GM18511 (cell line): Measurements from ENCODE around the gene RRAS.

Experiments
- ATAC-seq: cut with Tn5 transposase; IDR thresholded peaks from one replicate; pipeline ENCODE4 v1.9.1; 2021; ENCODE audit warnings: mild to moderate bottlenecking, moderate library complexity; ENCODE audit not compliant: unreplicated experiment

The RRAS gene

GRCh38 chr19:49677231-49677900 lies 37.4 kb upstream of the RRAS start, which contains the start of gene PRMT1:
PRMT1 (plus strand) TSS chr19:49677271; CDS start chr19:49677281, 10 bp downstream.
- ATAC-seq: no peak

GRCh38 chr19:49676784-49677230 lies 36.9 kb upstream of the RRAS start:
- peak; percentile 77 for ATAC-seq

- ATAC-seq: peak; percentile 28
Measured at GRCh38 chr19:49676136-49676783, 36.3 kb upstream of the RRAS start.

- no peak for ATAC-seq
Measured at GRCh38 chr19:49672131-49672919, 32.4 kb upstream of the RRAS start.

GRCh38 chr19:49669516-49669915 lies 29.6 kb upstream of the RRAS start:
- ATAC-seq: no peak

GRCh38 chr19:49667473-49667872 lies 27.5 kb upstream of the RRAS start:
- no peak for ATAC-seq

- ATAC-seq: no peak
Measured at GRCh38 chr19:49666120-49666444, 26.1 kb upstream of the RRAS start.

GRCh38 chr19:49665351-49666119 lies 25.6 kb upstream of the RRAS start, which contains the start of the genes BCL2L12 and IRF3:
BCL2L12 (plus strand) TSS chr19:49665933; CDS start chr19:49666693, 760 bp downstream.
IRF3 (minus strand) TSS chr19:49665857; CDS start chr19:49664838, 1,019 bp downstream.
- ATAC-seq: peak; percentile 80

- no peak for ATAC-seq
Measured at GRCh38 chr19:49665036-49665350, 25.1 kb upstream of the RRAS start.

GRCh38 chr19:49664171-49665035 lies 24.5 kb upstream of the RRAS start:
- no peak for ATAC-seq

- no peak for ATAC-seq
Measured at GRCh38 chr19:49663224-49663623, 23.3 kb upstream of the RRAS start.

GRCh38 chr19:49662011-49662410 lies 22.1 kb upstream of the RRAS start:
- ATAC-seq: no peak

GRCh38 chr19:49660338-49660961 lies 20.5 kb upstream of the RRAS start:
- no peak for ATAC-seq

GRCh38 chr19:49658566-49659442 lies 18.9 kb upstream of the RRAS start:
- ATAC-seq: no peak

- ATAC-seq: no peak
Measured at GRCh38 chr19:49658139-49658517, 18.2 kb upstream of the RRAS start.

- no peak for ATAC-seq
Measured at GRCh38 chr19:49657493-49658138, 17.7 kb upstream of the RRAS start.

- no peak for ATAC-seq
Measured at GRCh38 chr19:49656456-49657109, 16.6 kb upstream of the RRAS start.
